ENCODE measurements around the gene ADARB1. TPM values are rescaled to one million over a fixed set of nuclear protein-coding genes. Genes with fewer than 3 reads are reported as not detected.

ADARB1 gene
- total and polyA plus RNA-seq, 2 of the 4 experiments (the other 2 are of a cell fraction), result 39.8 to 47.3 TPM

DNA sequence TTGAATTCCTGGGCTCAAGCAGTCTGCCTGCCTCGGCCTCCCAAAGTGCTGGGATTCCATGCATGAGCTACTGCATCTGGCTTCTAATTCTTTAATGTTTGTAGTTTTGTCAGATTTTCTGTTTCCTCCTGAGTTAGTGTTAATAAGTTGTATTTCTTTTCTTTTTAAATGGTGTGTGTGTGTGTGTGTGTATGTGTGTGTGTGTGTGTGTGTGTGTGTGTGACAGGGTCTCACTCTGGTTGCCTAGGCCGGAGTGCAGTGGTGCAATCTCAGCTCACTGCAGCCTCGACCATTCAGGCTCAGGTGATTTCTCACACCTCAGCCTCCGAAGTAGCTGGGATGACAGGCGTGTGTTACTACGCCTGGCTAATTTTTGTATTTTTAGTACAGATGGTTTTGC lies 50.2 kb downstream of the ADARB1 start:
- BruUV-seq (replicated peaks), result no TSS peak
- in situ Hi-C loops (cut with MboI; ENCODE audit: low sequenced_read_pairs), result loop anchor here (25.0 kb wide), 1 partner anchor 312 kb away; the partner anchor contains the start of genes SUMO3 and UBE2G2

More for the DNA sequence above, 50.2 kb downstream of the ADARB1 start:
- H3K23ac ChIP-seq (ENCODE audit: low read depth, low read length), result no peak overlapping the region
- no peak overlapping the region for H3K14ac ChIP-seq (replicated peaks; ENCODE audit: low read depth, low read length)
- intact Hi-C loops (cut with micrococcal nuclease), result no loop called here
- dilution Hi-C loops (cut with HindIII; ENCODE audit: low sequenced_read_pairs, unreplicated experiment), result no loop called here
- H4K8ac ChIP-seq (ENCODE audit: low read depth in 2 of 2, low read length in 2 of 2), result no peak overlapping the region
- peaks cover 98% of the 10 kb centered on the region for H4K20me1 ChIP-seq (ENCODE audit: insufficient read depth, low read length)
- peaks cover 18% of the 10 kb centered on the region for H3K4me1 ChIP-seq (ENCODE audit: control insufficient read depth, insufficient read depth, low read length)
- no peak overlapping the region for H2AFZ ChIP-seq (replicated peaks; ENCODE audit: low read length, poor library complexity)
- H2BK20ac ChIP-seq (ENCODE audit: low read depth, low read length), result no peak overlapping the region
- H3K36me3 ChIP-seq (ENCODE audit: control insufficient read depth, insufficient read depth, low read length), result peaks cover 56% of the 10 kb centered on the region
- H3K4me3 ChIP-seq (ENCODE audit: insufficient read depth, low read depth, low read length), result no peak overlapping the region
- no peak overlapping the region for H4K91ac ChIP-seq (ENCODE audit: insufficient read depth, low read depth, low read length)
- WGBS, 2 experiments (ENCODE audit: extremely low coverage in 2 of 2, insufficient read length in 1 of 2), result no CpG with 5 or more reads among the region's 6 CpGs
- no peak overlapping the region for H2BK5ac ChIP-seq (ENCODE audit: low read depth, low read length, poor library complexity, severe bottlenecking)
- H3K18ac ChIP-seq (ENCODE audit: low read depth, low read length), result no peak overlapping the region
- H3K79me1 ChIP-seq (ENCODE audit: low read depth in 1 of 2, low read length in 2 of 2), result peaks cover 36 to 89% of the 10 kb centered on the region in 2 experiments
- no peaks in the 10 kb centered on the region for H3K27me3 ChIP-seq (ENCODE audit: control insufficient read depth, insufficient read depth, low read length)
- H3K9ac ChIP-seq (ENCODE audit: low read depth, low read length), result no peak overlapping the region
- no peak for TF ChIP-seq CHD1 (IDR thresholded peaks at IDR 0.05; ENCODE audit: low read depth, low read length)
- no peak for TF ChIP-seq MAZ (IDR thresholded peaks at IDR 0.05; ENCODE audit: borderline replicate concordance, low read depth, low read length)
- no peak for TF ChIP-seq RCOR1 (IDR thresholded peaks at IDR 0.05; ENCODE audit: insufficient replicate concordance, low read length)
- TF ChIP-seq SMC3 (IDR thresholded peaks at IDR 0.05; ENCODE audit: low read depth, low read length), result no peak
- no peak for TF ChIP-seq MXI1 (IDR thresholded peaks at IDR 0.05; ENCODE audit: borderline replicate concordance, low read depth, low read length)
- TF ChIP-seq, protein P1, sequence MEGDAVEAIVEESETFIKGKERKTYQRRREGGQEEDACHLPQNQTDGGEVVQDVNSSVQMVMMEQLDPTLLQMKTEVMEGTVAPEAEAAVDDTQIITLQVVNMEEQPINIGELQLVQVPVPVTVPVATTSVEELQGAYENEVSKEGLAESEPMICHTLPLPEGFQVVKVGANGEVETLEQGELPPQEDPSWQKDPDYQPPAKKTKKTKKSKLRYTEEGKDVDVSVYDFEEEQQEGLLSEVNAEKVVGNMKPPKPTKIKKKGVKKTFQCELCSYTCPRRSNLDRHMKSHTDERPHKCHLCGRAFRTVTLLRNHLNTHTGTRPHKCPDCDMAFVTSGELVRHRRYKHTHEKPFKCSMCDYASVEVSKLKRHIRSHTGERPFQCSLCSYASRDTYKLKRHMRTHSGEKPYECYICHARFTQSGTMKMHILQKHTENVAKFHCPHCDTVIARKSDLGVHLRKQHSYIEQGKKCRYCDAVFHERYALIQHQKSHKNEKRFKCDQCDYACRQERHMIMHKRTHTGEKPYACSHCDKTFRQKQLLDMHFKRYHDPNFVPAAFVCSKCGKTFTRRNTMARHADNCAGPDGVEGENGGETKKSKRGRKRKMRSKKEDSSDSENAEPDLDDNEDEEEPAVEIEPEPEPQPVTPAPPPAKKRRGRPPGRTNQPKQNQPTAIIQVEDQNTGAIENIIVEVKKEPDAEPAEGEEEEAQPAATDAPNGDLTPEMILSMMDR (conservative IDR thresholded peaks at IDR 0.05; ENCODE audit: low read depth, low read length), result no peak
- no peak for TF ChIP-seq RFX5 (IDR thresholded peaks at IDR 0.05; ENCODE audit: low read depth, low read length)
- TF ChIP-seq CEBPB (IDR thresholded peaks at IDR 0.05; ENCODE audit: low read depth, low read length), result no peak
- no peak for TF ChIP-seq FOS (IDR thresholded peaks at IDR 0.05; ENCODE audit: low read depth, low read length)
- no peak for TF ChIP-seq RAD21 (IDR thresholded peaks at IDR 0.05; ENCODE audit: low read length)
- TF ChIP-seq POLR2A (IDR thresholded peaks at IDR 0.05; ENCODE audit: low read depth, low read length), result no peak
- no peak for TF ChIP-seq BHLHE40 (IDR thresholded peaks at IDR 0.05; ENCODE audit: low read depth, low read length)
- TF ChIP-seq, protein P2, sequence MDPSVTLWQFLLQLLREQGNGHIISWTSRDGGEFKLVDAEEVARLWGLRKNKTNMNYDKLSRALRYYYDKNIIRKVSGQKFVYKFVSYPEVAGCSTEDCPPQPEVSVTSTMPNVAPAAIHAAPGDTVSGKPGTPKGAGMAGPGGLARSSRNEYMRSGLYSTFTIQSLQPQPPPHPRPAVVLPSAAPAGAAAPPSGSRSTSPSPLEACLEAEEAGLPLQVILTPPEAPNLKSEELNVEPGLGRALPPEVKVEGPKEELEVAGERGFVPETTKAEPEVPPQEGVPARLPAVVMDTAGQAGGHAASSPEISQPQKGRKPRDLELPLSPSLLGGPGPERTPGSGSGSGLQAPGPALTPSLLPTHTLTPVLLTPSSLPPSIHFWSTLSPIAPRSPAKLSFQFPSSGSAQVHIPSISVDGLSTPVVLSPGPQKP (IDR thresholded peaks at IDR 0.05; ENCODE audit: borderline replicate concordance, low read depth, low read length), result no peak
- TF ChIP-seq MAFK (IDR thresholded peaks at IDR 0.05; ENCODE audit: low read depth, low read length), result no peak
- TF ChIP-seq, protein P3, sequence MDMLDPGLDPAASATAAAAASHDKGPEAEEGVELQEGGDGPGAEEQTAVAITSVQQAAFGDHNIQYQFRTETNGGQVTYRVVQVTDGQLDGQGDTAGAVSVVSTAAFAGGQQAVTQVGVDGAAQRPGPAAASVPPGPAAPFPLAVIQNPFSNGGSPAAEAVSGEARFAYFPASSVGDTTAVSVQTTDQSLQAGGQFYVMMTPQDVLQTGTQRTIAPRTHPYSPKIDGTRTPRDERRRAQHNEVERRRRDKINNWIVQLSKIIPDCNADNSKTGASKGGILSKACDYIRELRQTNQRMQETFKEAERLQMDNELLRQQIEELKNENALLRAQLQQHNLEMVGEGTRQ (IDR thresholded peaks at IDR 0.05; ENCODE audit: low read depth, low read length), result no peak
- no peak overlapping the region for H3K27ac ChIP-seq (ENCODE audit: insufficient read depth, low read length)
- no peak for ATAC-seq (ENCODE audit: low read depth)
- H2BK15ac ChIP-seq (ENCODE audit: low read depth, low read length), result no peak overlapping the region
- H3K9me3 ChIP-seq (ENCODE audit: control insufficient read depth, insufficient read depth, low read length), result no peaks in the 10 kb centered on the region
- ChIA-PET POLR2A (ENCODE audit: unreplicated experiment) (no interaction called here), CTCF (no interaction called here)
- H3K56ac ChIP-seq (ENCODE audit: extremely low read depth, insufficient read depth, low read length), result no peak overlapping the region
- no peak overlapping the region for H3K4ac ChIP-seq (ENCODE audit: low read depth, low read length)
- no peak overlapping the region for H2AK9ac ChIP-seq (replicated peaks; ENCODE audit: low read depth, low read length, poor library complexity)
- H3K9me1 ChIP-seq (ENCODE audit: insufficient read depth, low read length), result peaks cover 26% of the 10 kb centered on the region
- no peak overlapping the region for H2BK120ac ChIP-seq (ENCODE audit: low read depth, low read length)
- H2AK5ac ChIP-seq (ENCODE audit: low read depth, low read length), result no peak overlapping the region
- DNase-seq, result no peak
- no peak overlapping the region for H4K5ac ChIP-seq (ENCODE audit: low read depth, low read length)
- H3K4me2 ChIP-seq (ENCODE audit: low read depth, low read length), result no peak overlapping the region

All from IMR-90 (cell line).